SK-N-SH (cell line): ENCODE results near the gene RAB11FIP5. TPM values are rescaled to one million over a fixed set of nuclear protein-coding genes. Genes with fewer than 3 reads are reported as not detected.

ENCODE experiments used
- CTCF ChIA-PET: fragments of 300-600, 350-600 bp; formaldehyde crosslinking; extraction: SDS; loops from one replicate; lab custom pipeline; 2021; lab: Yijun Ruan, JAX
- POLR2A ChIA-PET: fragments of 350-600 bp; sonication (Branson Sonifier 250); formaldehyde crosslinking; extraction: SDS; loops from one replicate; lab custom pipeline; 2020; ENCODE audit warnings: antibody characterized with exemption, inconsistent platforms; lab: Yijun Ruan, JAX
- DNase-seq: peaks from one replicate; pipeline ENCODE4 v3.0.0; 2012
- H2AFZ ChIP-seq: fragments of 200-600 bp; sonication (generic); 2 replicates; pipeline ENCODE4 v1.8.1; 2016; ENCODE audit warnings: antibody characterized with exemption, mild to moderate bottlenecking, low read depth
- H3F3A ChIP-seq: fragments of 200-600 bp; sonication (generic); replicated peaks from 2 replicates; pipeline ENCODE3; 2016; ENCODE audit warnings: antibody characterized with exemption, mild to moderate bottlenecking; ENCODE audit not compliant: insufficient read depth
- H3K27ac ChIP-seq, 2 experiments: fragments of 200-500 bp in 1 of 2; fragments of 200-600 bp in 1 of 2; sonication (Bioruptor generic) in 1 of 2; sonication (generic), shearing (Covaris generic) in 1 of 2; 2 replicates each; pipeline versions ENCODE4 v1.5.1 to v1.6.1; 2014 to 2016; ENCODE audit warnings: low read depth in 2 of 2, inconsistent platforms in 1 of 2, low read length in 1 of 2, mild to moderate bottlenecking in 1 of 2, mixed read lengths in 1 of 2
- H3K27me3 ChIP-seq: fragments of 200-600 bp; sonication (generic), shearing (Covaris generic); 2 replicates; pipeline ENCODE4 v1.6.1; 2016; ENCODE audit warnings: mixed run types; ENCODE audit not compliant: insufficient read depth
- H3K36me3 ChIP-seq, 2 experiments: fragments of 200-500 bp in 1 of 2; fragments of 200-600 bp in 1 of 2; sonication (Bioruptor generic) in 1 of 2; sonication (generic) in 1 of 2; replicated peaks in 1 of 2; 2 replicates each; pipeline versions ENCODE3 to v1.5.1; 2014 to 2016; ENCODE audit warnings: low read length in 1 of 2, mild to moderate bottlenecking in 1 of 2; ENCODE audit not compliant: insufficient read depth in 2 of 2, control insufficient read depth in 1 of 2
- H3K4me1 ChIP-seq, 2 experiments: fragments of 200-500 bp in 1 of 2; fragments of 200-600 bp in 1 of 2; sonication (Bioruptor generic) in 1 of 2; sonication (generic), shearing (Covaris generic) in 1 of 2; 2 replicates each; pipeline versions ENCODE4 v1.5.1 to v1.6.1; 2014 to 2016; ENCODE audit warnings: low read depth in 1 of 2, low read length in 1 of 2, mixed run types in 1 of 2; ENCODE audit not compliant: insufficient read depth in 2 of 2, control insufficient read depth in 1 of 2
- H3K4me2 ChIP-seq: fragments of 200-600 bp; sonication (generic), shearing (Covaris generic); 2 replicates; pipeline ENCODE4 v1.6.1; 2017; ENCODE audit warnings: mixed run types
- H3K4me3 ChIP-seq, 2 experiments: fragments of 200-500 bp in 1 of 2; fragments of 200-600 bp in 1 of 2; sonication (Bioruptor generic) in 1 of 2; sonication (generic), shearing (Covaris generic) in 1 of 2; 2 replicates each; pipeline versions ENCODE4 v1.5.1 to v1.8.1; 2014 to 2016; ENCODE audit warnings: low read depth in 2 of 2, inconsistent platforms in 1 of 2, low read length in 1 of 2, mild to moderate bottlenecking in 1 of 2, mixed read lengths in 1 of 2, moderate library complexity in 1 of 2
- H3K79me2 ChIP-seq: fragments of 200-600 bp; sonication (generic); 2 replicates; pipeline ENCODE4 v1.8.1; 2017; ENCODE audit warnings: mild to moderate bottlenecking; ENCODE audit not compliant: insufficient read depth
- H3K9ac ChIP-seq: fragments of 200-600 bp; sonication (generic); 2 replicates; pipeline ENCODE4 v1.6.1; 2017; ENCODE audit warnings: mixed run types
- H3K9me2 ChIP-seq: fragments of 200-600 bp; sonication (generic); 2 replicates; pipeline ENCODE4 v1.6.1; 2017; ENCODE audit warnings: mixed run types
- H3K9me3 ChIP-seq: fragments of 200-600 bp; sonication (generic); 2 replicates; pipeline ENCODE4 v1.6.1; 2017; ENCODE audit warnings: mixed run types, mild to moderate bottlenecking, moderate library complexity
- H4K20me1 ChIP-seq: fragments of 200-600 bp; sonication (generic); 2 replicates; pipeline ENCODE4 v1.6.1; 2017; ENCODE audit warnings: mild to moderate bottlenecking, mixed run types; ENCODE audit not compliant: insufficient read depth
- CHD2 ChIP-seq: fragments of 150-350 bp; IDR thresholded peaks from 2 replicates; pipeline ENCODE4 v1.6.1; 2018; ENCODE audit warnings: low read length; ENCODE audit not compliant: partially characterized antibody
- ELF1 ChIP-seq: IDR thresholded peaks from 2 replicates; pipeline ENCODE4 v1.4.0; 2012
- EZH2phosphoT487 ChIP-seq: fragments of 200-600 bp; sonication (generic); IDR thresholded peaks from 2 replicates; pipeline ENCODE4 v1.6.1; 2017; ENCODE audit warnings: low read depth, mixed run types, mild to moderate bottlenecking, antibody characterized with exemption, moderate library complexity, borderline replicate concordance
- FOSL2 ChIP-seq: IDR thresholded peaks from 2 replicates; pipeline ENCODE4 v1.4.0; 2012; ENCODE audit warnings: low read depth, mild to moderate bottlenecking, moderate library complexity, borderline replicate concordance
- FOXJ3 ChIP-seq: sonication (generic); formaldehyde crosslinking; IDR thresholded peaks from 2 replicates; pipeline ENCODE4 v1.5.1; 2020; ENCODE audit warnings: mild to moderate bottlenecking, missing genetic modification reagents
- FOXM1 ChIP-seq: IDR thresholded peaks from 2 replicates; pipeline ENCODE4 v1.4.0; 2012; ENCODE audit warnings: low read depth, mild to moderate bottlenecking
- GATA2 ChIP-seq: sonication (generic); formaldehyde crosslinking; IDR thresholded peaks from 2 replicates; pipeline ENCODE4 v1.5.0; 2020; ENCODE audit warnings: mild to moderate bottlenecking, missing genetic modification reagents
- NFIC ChIP-seq: IDR thresholded peaks from 2 replicates; pipeline ENCODE4 v1.4.0; 2012; ENCODE audit warnings: borderline replicate concordance
- POLR2AphosphoS5 ChIP-seq: IDR thresholded peaks from 2 replicates; pipeline ENCODE4 v1.6.1; 2012; ENCODE audit warnings: low read depth, low read length
- RAD21 ChIP-seq: IDR thresholded peaks from 2 replicates; pipeline ENCODE4 v1.6.1; 2012; ENCODE audit warnings: mild to moderate bottlenecking, low read length
- RFX5 ChIP-seq: IDR thresholded peaks from 2 replicates; pipeline ENCODE4 v1.6.1; 2012; ENCODE audit warnings: mild to moderate bottlenecking, improper control_type of control experiment, low read length
- RXRA ChIP-seq: IDR thresholded peaks from 2 replicates; pipeline ENCODE4 v1.4.0; 2012; ENCODE audit warnings: low read depth, mild to moderate bottlenecking, borderline replicate concordance
- SMC3 ChIP-seq: IDR thresholded peaks from 2 replicates; pipeline ENCODE4 v1.6.1; 2012; ENCODE audit warnings: low read depth, low read length, improper control_type of control experiment
- WGBS: methylation state at CpG from one replicate; pipeline ENCODE4 v1.1.6; 2017; ENCODE audit warnings: low lambda C conversion rate; 5-methylcytosine and 5-hydroxymethylcytosine counted together
- polyA plus RNA-seq, 3 experiments: library from polyadenylated mRNA; depleted of rRNA; stranded (reverse); fragments of >200 nt; gene quantifications; 2 replicates each; pipeline ENCODE4 v1.2.3, GENCODE V29; 2012

Gene RAB11FIP5
- polyA plus RNA-seq, 1 of the 3 experiments (the other 2 are of a cell fraction): 17.1 TPM

GRCh38 chr2:73109431-73110167, 3.1 kb downstream of the RAB11FIP5 start:
- Histone ChIP-seq H3K4me2 (no peak overlapping the region), H3F3A (peaks cover 14% of the 10 kb centered on the region), H3K4me3 (no peak overlapping the region), H3K4me1 (peaks cover 6 to 52% of the 10 kb centered on the region in 2 experiments; a peak in 3 of 4 replicates), H3K9ac (no peak overlapping the region), H3K27ac (no peak overlapping the region), H4K20me1 (peaks cover 74% of the 10 kb centered on the region), H3K36me3 (no peaks in the 10 kb centered on the region), H3K9me2 (no peaks in the 10 kb centered on the region), H3K9me3 (no peaks in the 10 kb centered on the region), H3K27me3 (no peaks in the 10 kb centered on the region), H3K79me2 (peaks cover 80% of the 10 kb centered on the region), H2AFZ (no peak overlapping the region)
- CTCF ChIA-PET: interaction anchor here (1.2 to 10.6 kb wide), 8 partner anchors 11 to 116 kb away, joined by 3 to 88 read pairs (median 6); no protein-coding TSS in a partner anchor
- no peak for TF ChIP-seq POLR2AphosphoS5
- peak; percentile 7; the same call in 1 of the 2 replicates for TF ChIP-seq GATA2 (CRISPR knock-in tag)
- POLR2A ChIA-PET: no interaction called here
- DNase-seq: no peak
- 92% methylated on average over 4 of the region's 5 CpGs for WGBS

DNA sequence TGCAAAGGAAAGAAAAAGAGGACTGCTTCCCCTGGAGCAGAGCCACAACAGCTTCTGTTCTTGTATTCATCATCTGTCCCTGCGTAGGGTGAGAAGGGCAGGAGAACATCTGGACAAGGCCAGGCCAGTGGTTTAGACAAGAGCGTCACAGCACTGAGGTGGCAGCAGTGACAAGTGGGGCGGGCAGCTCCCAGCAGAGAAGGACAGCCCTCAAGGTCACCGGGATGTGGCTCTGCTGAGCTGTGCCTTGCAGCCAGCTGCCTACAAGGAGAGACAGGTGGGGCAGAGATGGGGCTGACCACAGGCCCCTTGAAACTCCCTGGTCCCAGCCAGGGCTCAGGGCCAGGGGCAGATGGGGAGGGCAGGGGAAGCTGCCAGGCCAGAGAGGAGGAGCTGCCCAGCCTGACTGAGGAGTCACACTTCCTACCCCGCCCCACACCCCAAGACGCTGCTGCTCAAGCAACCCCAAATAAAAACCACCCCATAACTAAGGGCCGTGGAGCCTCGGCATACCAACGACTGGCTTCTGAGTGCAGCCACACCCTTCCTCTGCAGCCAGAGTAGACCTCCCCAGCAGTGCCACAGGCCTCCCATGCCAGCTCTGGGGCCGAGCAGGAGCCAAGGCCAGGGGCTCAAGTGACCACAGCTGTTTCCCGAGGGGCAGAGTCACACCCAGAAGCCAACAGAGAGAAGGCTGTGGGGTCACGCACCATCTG, 5.4 kb downstream of the RAB11FIP5 start:
- ChIA-PET POLR2A (no interaction called here), CTCF (interaction anchor here (1.0 to 10.6 kb wide), 7 partner anchors 14 to 220 kb away, joined by 3 to 88 read pairs (median 5); partner anchors contain the start of gene SPR)

GRCh38 chr2:73106791-73107190, 6.0 kb downstream of the RAB11FIP5 start:
- CTCF ChIA-PET: interaction anchor here (1.0 to 10.6 kb wide), 6 partner anchors 14 to 219 kb away, joined by 3 to 88 read pairs (median 6); partner anchors contain the start of gene SPR
- no peaks in the 10 kb centered on the region for H3K9me3 ChIP-seq
- peaks cover 97% of the 10 kb centered on the region for H3K79me2 ChIP-seq
- WGBS: 100% methylated on average over 1 of the region's 3 CpGs
- DNase-seq: no peak
- H3K4me3 ChIP-seq: no peak overlapping the region
- H3K27me3 ChIP-seq: no peaks in the 10 kb centered on the region
- peaks cover 22 to 67% of the 10 kb centered on the region in 2 experiments for H3K4me1 ChIP-seq
- H3K4me2 ChIP-seq: no peak overlapping the region
- H3K9me2 ChIP-seq: no peaks in the 10 kb centered on the region
- H2AFZ ChIP-seq: no peak overlapping the region
- peaks cover 99% of the 10 kb centered on the region for H4K20me1 ChIP-seq
- H3K9ac ChIP-seq: no peak overlapping the region
- 0 out of 4 replicates have a peak overlapping the region, but pooled peaks of 1 of the 2 experiments have one; percentile 1 for H3K27ac ChIP-seq
- TF ChIP-seq RAD21 (no peak), SMC3 (no peak), FOSL2 (no peak), FOXJ3 (CRISPR knock-in tag) (no peak), POLR2AphosphoS5 (no peak), FOXM1 (no peak), NFIC (no peak), RFX5 (no peak), EZH2phosphoT487 (no peak), CHD2 (no peak), RXRA (no peak)
- H3F3A ChIP-seq: peaks cover 9% of the 10 kb centered on the region
- POLR2A ChIA-PET: no interaction called here
- no peaks in the 10 kb centered on the region for H3K36me3 ChIP-seq

More for the DNA sequence above, 5.4 kb downstream of the RAB11FIP5 start:
- Histone ChIP-seq H2AFZ (no peak overlapping the region), H3K36me3 (no peaks in the 10 kb centered on the region), H3K79me2 (peaks cover 97% of the 10 kb centered on the region), H3K4me3 (no peak overlapping the region), H3F3A (peaks cover 12% of the 10 kb centered on the region), H3K4me1 (peaks cover 17 to 67% of the 10 kb centered on the region in 2 experiments), H3K27ac (peak overlapping the region in 1 of 2 experiments; percentile 39; a peak in 2 of 4 replicates), H3K27me3 (no peaks in the 10 kb centered on the region), H3K9ac (no peak overlapping the region), H3K4me2 (no peak overlapping the region), H3K9me3 (no peaks in the 10 kb centered on the region), H4K20me1 (peaks cover 96% of the 10 kb centered on the region), H3K9me2 (no peaks in the 10 kb centered on the region)
- DNase-seq: peak; percentile 67
- 85% methylated on average over 6 of the region's 12 CpGs for WGBS
- TF ChIP-seq CHD2 (peak; percentile 7), FOXM1 (no peak), ELF1 (no peak)
